Measurements from ENCODE around the gene ZFPM1.

ZFPM1 gene

DNA sequence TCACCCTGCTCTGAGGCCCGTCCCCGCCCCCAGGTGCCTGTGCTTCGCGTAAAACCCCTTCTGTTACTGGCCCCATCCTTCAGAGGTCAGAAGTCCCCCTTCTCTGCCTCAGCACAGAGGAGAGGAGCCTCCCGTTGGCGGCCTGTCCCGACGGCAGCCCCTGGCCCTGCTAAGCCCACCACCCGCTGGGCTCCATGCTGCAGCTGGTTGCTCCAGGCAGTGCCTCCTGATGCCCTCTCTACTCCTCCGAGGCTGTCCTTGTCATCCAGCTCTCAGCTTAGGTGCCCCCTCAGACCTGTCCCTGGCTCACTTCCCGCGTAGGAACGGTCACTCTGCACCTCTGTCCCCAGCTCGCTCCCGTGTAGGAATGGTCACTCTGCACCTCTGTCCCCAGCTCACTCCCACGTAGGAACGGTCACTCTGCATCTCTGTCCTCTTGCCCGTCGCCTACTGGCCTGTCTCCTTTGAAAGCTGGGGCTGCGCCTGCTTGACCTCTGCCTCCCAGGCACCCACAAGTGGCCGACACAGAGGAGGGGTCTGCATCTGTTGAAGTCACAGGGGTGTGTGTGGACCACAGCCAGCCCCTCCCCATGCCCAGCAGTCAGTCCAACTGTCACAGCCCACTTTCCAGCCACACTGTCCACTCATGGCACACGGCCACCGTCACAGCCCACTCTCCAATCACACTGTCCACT, 85.4 kb downstream of the ZFPM1 start:
- H3K4me3 Mint-ChIP-seq = no peak overlapping the region
- peaks cover 3% of the 10 kb centered on the region for H3K9me3 Mint-ChIP-seq
- peak overlapping the region; percentile 89 for H3K27ac Mint-ChIP-seq
- no peak for ATAC-seq
- no peak for DNase-seq (ENCODE audit: low spot score in 2 of 2)
- peaks cover 47% of the 10 kb centered on the region for H3K36me3 Mint-ChIP-seq
- peaks cover 32% of the 10 kb centered on the region for H3K4me1 Mint-ChIP-seq

DNA sequence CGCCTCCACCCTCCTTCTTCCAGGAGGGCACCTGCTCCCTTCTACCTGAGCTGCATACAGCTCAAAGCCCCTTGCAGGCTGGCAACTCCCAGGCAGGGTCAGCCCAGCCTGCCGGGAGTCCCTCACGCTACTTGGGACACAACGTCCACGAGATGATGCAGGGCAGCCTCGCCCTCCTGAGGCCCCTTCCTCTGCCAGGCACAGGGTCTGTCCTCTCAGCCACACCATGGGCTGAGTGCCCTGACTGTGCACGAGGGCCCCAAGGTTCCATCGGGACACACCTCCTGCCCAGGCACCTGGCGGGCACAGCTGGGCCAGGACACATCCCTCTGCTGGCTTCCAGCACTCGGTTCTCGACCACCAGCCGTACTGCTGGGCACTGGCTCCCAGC, 86.2 kb downstream of the ZFPM1 start:
- H3K36me3 Mint-ChIP-seq = peaks cover 47% of the 10 kb centered on the region
- peaks cover 5% of the 10 kb centered on the region for H3K9me3 Mint-ChIP-seq
- H3K27ac Mint-ChIP-seq = peak overlapping the region; percentile 89

DNA sequence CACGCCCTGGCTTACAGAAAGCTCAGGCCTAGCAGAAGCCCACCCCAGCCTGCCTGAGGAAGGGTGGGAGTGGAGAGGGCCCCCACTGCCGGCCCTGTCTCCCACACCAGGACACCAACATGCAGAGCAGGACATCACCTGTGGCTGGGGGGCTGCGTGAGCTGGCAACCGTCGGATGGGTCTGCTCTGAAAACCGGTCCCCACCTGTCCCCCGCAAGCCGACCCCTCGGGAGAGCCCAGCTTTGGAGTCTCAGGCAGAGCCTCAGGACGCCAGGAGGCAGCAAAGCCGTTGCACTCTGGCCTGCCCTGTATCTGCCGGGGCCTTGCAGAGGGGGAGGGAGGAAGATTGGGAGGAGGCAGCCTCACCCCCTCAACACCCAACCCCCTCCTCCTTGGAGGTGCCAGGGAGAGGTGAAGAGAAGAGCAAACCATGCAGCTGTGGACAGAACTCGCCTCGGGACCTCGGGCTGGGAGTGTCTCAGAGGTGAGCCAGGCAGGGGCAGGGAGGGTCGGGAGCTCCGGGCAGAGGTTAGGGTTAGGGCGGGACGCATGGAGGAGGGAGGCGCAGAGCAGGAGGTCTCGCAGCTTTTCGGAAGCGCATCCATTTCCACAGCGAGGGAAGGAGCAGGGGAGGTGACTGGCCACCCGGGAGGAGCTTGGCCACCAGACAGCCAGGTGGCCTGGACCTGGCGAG, 86.7 kb downstream of the ZFPM1 start:
- Mint-ChIP-seq H3K27ac (peak overlapping the region; percentile 69), H3K4me3 (peak overlapping the region; percentile 5), H3K36me3 (peaks cover 43% of the 10 kb centered on the region)

More for the DNA sequence above, 86.2 kb downstream of the ZFPM1 start:
- no peak for ATAC-seq
- H3K4me1 Mint-ChIP-seq = peaks cover 32% of the 10 kb centered on the region
- H3K4me3 Mint-ChIP-seq = peak overlapping the region; percentile 5
- DNase-seq (ENCODE audit: low spot score in 2 of 2) = no peak

DNA sequence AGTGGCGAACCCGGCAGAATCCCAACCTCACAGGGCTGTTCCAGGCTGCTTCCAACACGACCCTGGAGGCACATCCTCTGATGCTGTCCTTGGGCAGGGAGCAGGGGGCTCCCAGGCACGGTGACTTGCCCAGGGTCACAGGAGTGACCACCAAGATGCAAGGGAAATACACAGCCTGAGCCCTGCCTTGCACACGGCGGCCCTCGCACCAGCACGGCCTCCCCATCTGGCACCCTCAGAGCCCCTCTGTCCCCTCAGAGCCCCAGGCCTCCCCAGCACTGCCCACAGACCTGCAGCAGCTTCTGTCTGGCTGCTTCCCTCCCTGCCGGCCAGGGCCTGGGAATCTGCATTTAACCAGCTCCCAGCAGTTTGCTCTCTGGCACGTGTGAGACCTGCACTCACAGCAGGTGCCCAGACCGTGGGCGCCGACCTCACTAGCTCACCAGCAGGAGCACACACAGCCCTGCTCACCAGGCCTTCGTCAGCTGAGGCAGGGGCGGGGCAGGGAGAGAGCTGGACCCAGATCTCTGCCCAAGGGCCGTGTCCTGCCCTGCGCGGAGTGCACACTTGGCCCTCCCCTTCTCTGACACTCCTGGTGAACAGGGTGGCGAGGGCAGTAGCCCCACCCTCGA, 87.4 kb downstream of the ZFPM1 start:
- H3K27ac Mint-ChIP-seq = peak overlapping the region; percentile 69
- peak; percentile 23 for ATAC-seq
- no peak for DNase-seq (ENCODE audit: low spot score in 2 of 2)
- H3K9me3 Mint-ChIP-seq = peaks cover 5% of the 10 kb centered on the region
- peaks cover 29% of the 10 kb centered on the region for H3K4me1 Mint-ChIP-seq
- H3K4me3 Mint-ChIP-seq = peak overlapping the region; percentile 36
- peaks cover 36% of the 10 kb centered on the region for H3K36me3 Mint-ChIP-seq

More for the DNA sequence above, 86.7 kb downstream of the ZFPM1 start:
- no peak for DNase-seq (ENCODE audit: low spot score in 2 of 2)
- Mint-ChIP-seq H3K4me1 (peaks cover 32% of the 10 kb centered on the region), H3K9me3 (peaks cover 5% of the 10 kb centered on the region)
- ATAC-seq = peak; percentile 5

DNA sequence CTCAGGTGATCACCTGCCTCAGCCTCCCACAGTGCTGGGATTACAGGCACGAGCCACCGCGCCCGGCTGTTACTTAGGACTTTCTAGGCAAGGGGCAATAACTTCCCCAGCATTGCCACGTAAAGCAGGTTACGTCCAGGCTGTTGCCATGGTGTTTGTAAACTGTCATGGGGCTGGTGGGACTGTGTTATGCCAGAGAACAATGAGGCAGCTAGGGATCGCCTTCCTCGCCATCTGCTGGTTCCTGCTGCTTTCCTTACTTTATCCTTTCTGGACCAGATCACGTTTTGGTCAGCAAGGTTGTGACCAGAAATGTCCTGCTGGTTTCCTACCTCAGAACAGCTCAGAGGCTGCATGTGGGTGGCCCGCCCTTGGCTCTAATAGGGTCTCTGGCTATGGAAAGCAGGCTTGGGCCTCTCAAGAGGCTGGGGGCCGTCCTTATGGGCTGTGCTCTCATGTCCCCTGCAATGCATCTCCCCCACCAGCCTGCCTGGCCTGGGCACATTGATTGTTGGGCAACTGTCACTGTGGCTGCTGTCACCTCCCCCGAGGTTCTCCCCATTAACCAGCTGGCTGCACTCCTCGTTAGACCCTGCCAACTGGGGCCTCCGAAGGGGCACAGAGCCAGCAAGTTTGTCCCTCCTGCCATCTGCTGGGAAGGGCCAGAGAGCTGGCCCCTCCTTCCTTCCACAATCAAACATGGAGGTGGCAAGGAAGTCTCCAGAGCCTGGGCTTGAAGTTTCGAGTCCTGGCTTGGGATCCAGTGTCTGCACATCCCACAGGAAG, 88.9 kb downstream of the ZFPM1 start:
- DNase-seq (ENCODE audit: low spot score in 2 of 2) (no peak), ATAC-seq (no peak)
- peaks cover 35% of the 10 kb centered on the region for H3K4me1 Mint-ChIP-seq
- no peak overlapping the region for H3K4me3 Mint-ChIP-seq
- peaks cover 24% of the 10 kb centered on the region for H3K36me3 Mint-ChIP-seq
- H3K9me3 Mint-ChIP-seq = peaks cover 5% of the 10 kb centered on the region
- no peak overlapping the region for H3K27ac Mint-ChIP-seq

DNA sequence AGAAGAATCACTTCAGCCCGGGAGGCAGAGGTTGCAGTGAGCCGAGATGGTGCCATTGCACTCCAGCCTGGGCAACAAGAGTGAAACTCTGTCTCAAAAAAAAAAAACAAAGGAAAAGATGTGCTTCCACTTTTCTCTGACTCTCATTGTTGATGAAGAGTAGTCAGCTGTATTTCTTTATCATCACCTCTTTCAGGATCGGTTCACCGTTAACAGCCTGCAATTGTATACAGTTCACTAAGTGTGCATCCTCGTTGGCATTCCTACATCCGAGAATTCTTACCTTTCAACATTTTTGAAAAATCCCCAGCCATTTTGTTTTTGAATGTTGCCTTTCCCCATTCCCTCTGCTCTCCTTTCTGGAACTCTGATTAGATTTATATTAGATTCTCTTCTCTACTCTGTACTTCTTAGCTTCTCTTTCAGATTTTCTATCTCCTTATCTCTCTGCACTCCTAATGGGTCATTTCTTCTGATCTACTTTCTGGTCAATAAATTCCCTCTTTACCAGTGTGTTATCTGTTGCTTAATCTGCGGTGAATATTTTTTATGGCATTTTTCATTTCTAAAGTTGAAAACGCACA, 90.2 kb downstream of the ZFPM1 start:
- H3K4me3 Mint-ChIP-seq = no peak overlapping the region
- peaks cover 11% of the 10 kb centered on the region for H3K36me3 Mint-ChIP-seq

DNA sequence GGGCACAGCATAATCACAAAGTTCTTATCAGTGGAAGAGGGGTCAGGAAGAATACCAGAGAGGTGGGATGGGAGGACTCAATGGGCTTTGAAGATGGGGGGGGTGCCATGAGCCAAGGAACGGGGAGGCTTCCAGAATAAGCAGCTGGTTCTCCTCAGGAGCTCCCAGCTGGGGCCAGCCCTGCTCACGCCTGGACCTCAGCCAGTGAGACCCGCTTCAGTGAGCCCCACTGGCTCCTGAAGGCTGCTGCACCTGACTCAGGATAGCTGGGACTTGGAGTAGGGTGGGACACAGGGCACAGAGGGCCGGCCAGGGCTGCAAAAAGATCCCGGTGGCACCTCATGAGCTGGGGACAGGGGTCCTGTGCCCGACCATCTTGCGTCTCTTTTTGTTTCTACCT, 92.7 kb downstream of the ZFPM1 start:
- ATAC-seq (no peak), DNase-seq (ENCODE audit: low spot score in 2 of 2) (no peak)
- peaks cover 5% of the 10 kb centered on the region for H3K9me3 Mint-ChIP-seq
- peaks cover 41% of the 10 kb centered on the region for H3K4me1 Mint-ChIP-seq
- no peaks in the 10 kb centered on the region for H3K36me3 Mint-ChIP-seq
- no peak overlapping the region for H3K27ac Mint-ChIP-seq
- H3K4me3 Mint-ChIP-seq = no peak overlapping the region

More for the DNA sequence above, 90.2 kb downstream of the ZFPM1 start:
- DNase-seq (ENCODE audit: low spot score in 2 of 2) (no peak), ATAC-seq (no peak)
- Mint-ChIP-seq H3K27ac (no peak overlapping the region), H3K4me1 (peaks cover 34% of the 10 kb centered on the region), H3K9me3 (peaks cover 5% of the 10 kb centered on the region)

DNA sequence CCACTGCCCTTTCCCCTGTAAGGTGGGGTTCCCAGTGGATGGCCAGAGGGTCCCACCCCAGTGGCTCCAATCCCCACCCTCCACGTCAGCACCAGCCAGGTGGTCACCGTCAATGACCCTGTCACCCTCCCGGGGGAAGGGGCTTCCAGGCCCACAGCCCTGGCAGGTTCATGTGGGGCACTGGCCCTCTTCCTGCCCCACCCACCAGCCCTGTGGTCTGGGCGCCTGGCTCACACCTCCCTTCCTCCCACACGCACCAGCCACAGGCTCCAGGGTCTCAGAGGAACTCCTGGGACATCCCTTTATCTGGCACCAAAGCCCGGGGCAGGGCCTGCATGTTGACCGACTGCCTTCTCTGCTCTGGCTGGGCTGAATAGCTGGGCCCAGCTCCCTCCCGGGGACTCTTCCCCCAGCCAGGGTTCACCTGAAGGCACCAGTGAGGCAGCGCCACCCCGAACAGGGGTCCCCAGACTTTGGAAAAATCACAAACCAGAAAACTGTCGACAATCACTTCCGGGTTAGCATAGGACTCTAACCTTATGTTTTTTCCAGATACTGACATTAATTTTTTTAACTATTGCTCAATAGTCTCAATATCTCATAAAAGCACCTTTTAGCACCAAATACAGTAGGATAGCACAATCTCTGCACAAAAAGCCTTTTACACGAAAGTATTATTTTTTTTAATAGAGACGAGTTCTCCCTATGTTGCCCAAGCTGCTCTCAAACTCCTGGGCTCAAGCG, 95.2 kb downstream of the ZFPM1 start:
- no peak overlapping the region for H3K4me3 Mint-ChIP-seq

DNA sequence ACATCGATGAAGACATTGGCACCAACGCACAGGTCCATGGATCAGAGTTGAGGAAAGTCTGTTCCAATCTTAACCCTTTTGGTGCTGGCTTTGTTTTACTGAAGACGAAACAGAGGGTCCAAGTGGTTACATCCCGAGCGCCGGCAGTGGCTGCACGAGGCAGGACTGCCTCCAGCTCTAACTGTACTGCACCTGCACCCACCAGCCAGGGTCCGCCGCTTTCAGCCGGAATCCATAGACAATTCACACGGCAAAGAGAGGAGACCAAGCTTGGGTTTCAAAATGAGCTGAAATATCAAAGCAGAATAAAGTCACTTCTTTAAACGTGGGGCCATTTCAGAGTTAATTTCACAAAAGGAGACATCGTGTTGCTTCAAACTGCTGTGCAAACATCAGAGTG, 95.9 kb downstream of the ZFPM1 start:
- Mint-ChIP-seq H3K4me1 (peaks cover 45% of the 10 kb centered on the region), H3K4me3 (peak overlapping the region; percentile 71), H3K36me3 (no peaks in the 10 kb centered on the region), H3K27ac (no peak overlapping the region), H3K9me3 (no peaks in the 10 kb centered on the region)
- DNase-seq (ENCODE audit: low spot score in 2 of 2) (no peak), ATAC-seq (no peak)

More for the DNA sequence above, 95.2 kb downstream of the ZFPM1 start:
- H3K9me3 Mint-ChIP-seq = peaks cover 4% of the 10 kb centered on the region
- no peaks in the 10 kb centered on the region for H3K36me3 Mint-ChIP-seq
- ATAC-seq (peak; percentile 33), DNase-seq (ENCODE audit: low spot score in 2 of 2) (no peak)
- H3K4me1 Mint-ChIP-seq = peaks cover 45% of the 10 kb centered on the region
- no peak overlapping the region for H3K27ac Mint-ChIP-seq

DNA sequence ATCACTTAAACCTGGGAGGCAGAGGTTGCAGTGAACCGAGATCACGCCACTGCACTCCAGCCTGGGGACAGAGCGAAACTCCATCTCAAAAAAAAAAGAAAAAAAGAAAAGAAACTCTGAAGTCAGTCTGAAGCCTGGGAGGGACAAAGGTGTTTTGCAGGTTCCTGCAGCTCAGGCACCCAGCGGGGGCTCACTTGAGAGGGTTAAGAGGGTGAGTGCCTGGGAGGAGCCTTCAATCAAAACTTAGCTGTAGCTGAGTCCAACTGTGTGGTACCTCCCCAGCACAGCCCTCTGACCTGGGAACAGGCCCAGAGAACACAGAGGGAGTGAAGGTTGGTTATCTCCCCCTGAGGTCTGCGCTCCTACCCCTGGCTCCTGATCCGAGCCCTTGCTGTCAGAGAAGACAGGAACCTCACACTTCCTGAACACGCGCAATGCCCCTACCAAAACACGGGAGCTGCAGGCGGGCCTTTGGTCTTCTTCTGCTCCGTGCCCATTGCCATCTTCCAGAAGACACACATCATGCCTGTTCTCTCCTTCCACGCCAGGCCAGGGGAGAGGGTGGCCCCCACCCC, 96.7 kb downstream of the ZFPM1 start:
- Mint-ChIP-seq H3K4me1 (peaks cover 45% of the 10 kb centered on the region), H3K9me3 (no peaks in the 10 kb centered on the region), H3K36me3 (no peaks in the 10 kb centered on the region), H3K27ac (peak overlapping the region; percentile 96), H3K4me3 (peak overlapping the region; percentile 71)
- ATAC-seq = peak; percentile 5
- no peak for DNase-seq (ENCODE audit: low spot score in 2 of 2)

DNA sequence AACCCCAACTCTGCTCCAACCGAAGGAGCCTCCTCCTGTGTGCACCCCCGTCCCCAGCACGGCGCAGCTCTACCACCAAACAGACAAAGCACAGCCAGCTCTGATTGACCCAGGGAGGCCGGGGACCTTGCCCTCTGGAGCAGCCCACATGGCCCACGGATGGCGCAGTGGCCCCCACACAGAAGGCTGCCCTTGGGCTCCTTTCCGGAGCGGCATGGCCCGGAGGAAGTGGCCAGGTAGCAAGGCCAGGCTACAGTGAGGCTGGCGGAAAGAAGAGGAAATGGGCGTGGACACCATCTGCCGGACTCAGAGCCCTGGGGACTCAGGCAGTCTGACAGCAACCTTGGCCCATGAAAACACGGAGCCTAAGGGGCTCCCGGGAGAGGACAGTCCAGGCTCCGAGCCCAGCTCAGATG, 97.2 kb downstream of the ZFPM1 start:
- Mint-ChIP-seq H3K36me3 (no peaks in the 10 kb centered on the region), H3K4me3 (peak overlapping the region; percentile 71), H3K9me3 (no peaks in the 10 kb centered on the region), H3K4me1 (peaks cover 44% of the 10 kb centered on the region), H3K27ac (peak overlapping the region; percentile 96)
- no peak for DNase-seq (ENCODE audit: low spot score in 2 of 2)
- peak; percentile 73 for ATAC-seq

DNA sequence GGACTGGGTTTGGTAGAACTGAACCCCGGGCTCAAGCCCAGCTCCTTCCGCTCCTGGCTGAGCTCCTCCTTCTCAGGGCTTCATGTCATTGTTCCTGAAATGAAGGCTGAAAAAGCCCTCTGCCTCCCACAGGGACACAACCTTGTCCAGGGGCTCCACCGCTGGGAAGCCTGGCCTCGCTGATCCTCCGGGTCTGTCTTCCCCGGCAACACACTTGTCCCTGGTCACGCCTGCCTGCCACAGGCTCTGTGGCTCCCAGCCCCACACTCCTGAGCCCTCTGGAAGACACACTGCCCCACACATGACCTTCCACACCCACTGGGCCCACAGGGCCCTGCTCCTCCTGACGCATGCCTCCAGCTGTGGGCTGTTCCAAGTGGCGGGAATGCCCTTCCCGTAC, 99.1 kb downstream of the ZFPM1 start:
- Mint-ChIP-seq H3K27ac (peak overlapping the region; percentile 59), H3K9me3 (peaks cover 3% of the 10 kb centered on the region), H3K4me3 (no peak overlapping the region), H3K4me1 (peaks cover 30% of the 10 kb centered on the region), H3K36me3 (no peaks in the 10 kb centered on the region)
- DNase-seq (ENCODE audit: low spot score in 2 of 2) (no peak), ATAC-seq (no peak)

DNA sequence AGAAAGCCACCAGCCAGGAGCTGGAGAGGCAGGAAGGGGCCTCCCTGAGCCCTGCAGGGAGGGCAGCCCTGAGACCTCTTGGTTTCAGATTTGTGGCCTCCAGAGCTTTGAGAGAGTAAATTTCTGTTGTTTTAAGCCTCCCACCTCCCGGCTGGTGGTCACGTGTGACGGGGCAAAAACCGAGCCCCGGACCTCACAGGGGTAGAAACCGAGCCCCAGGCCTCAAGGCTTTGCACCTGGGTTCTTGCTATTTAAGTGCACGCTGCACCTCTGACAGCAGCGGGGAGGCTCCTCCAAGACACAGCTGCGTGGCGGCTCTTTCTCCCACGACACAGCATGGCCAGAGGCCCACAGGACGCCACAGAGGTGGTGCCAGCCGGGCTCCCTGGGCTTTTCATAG, 99.7 kb downstream of the ZFPM1 start:
- no peaks in the 10 kb centered on the region for H3K36me3 Mint-ChIP-seq
- peaks cover 29% of the 10 kb centered on the region for H3K4me1 Mint-ChIP-seq
- peak overlapping the region; percentile 59 for H3K27ac Mint-ChIP-seq
- ATAC-seq = no peak
- peaks cover 3% of the 10 kb centered on the region for H3K9me3 Mint-ChIP-seq
- no peak overlapping the region for H3K4me3 Mint-ChIP-seq
- no peak for DNase-seq (ENCODE audit: low spot score in 2 of 2)

DNA sequence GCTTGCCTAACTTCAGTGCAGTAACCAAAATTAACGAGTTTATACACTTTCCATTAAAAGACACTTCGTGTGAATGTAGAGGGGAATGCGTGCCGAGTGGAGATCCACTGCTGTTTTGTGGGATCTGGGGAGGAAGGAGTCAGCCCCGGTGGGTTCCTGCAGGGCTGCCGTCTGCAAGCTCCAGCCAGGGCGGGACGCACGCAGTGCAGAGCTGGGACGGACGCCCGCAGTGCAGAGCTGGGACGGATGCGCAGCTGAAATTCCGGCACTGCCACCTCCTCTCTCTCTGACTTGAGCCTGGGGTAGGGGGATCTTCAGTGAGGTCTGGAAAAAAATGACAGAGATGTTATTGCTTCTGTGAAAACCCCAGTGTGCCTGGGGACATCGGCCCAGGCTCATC, 100.7 kb downstream of the ZFPM1 start:
- peaks cover 3% of the 10 kb centered on the region for H3K9me3 Mint-ChIP-seq
- no peak for DNase-seq (ENCODE audit: low spot score in 2 of 2)

More for the DNA sequence above, 100.7 kb downstream of the ZFPM1 start:
- no peaks in the 10 kb centered on the region for H3K36me3 Mint-ChIP-seq
- no peak overlapping the region for H3K27ac Mint-ChIP-seq
- peaks cover 22% of the 10 kb centered on the region for H3K4me1 Mint-ChIP-seq
- no peak for ATAC-seq
- H3K4me3 Mint-ChIP-seq = no peak overlapping the region
